HT1080 (cell line): ENCODE measurements around the gene SLC43A3. TPM values are rescaled to one million over a fixed set of nuclear protein-coding genes. Genes with fewer than 3 reads are reported as not detected.
A peak's percentile ranks its signal among the peaks of the same experiment; 100 is the strongest.
"Not testable (repeated sequence)": the region's sequence is repeated elsewhere in the genome, so short reads cannot be mapped to it uniquely, and the experiment has no call there.

Source experiments
- DNase-seq: peaks from one replicate; pipeline ENCODE4 v3.0.0-alpha.2; 2015; ENCODE audit warnings: low read depth
- total RNA-seq: library from RNA; depleted of rRNA; stranded (reverse); fragments of >200 nt; shearing (Covaris generic); gene quantifications from 2 replicates; pipeline ENCODE4 v1.2.3, GENCODE V29; 2014

The SLC43A3 gene
- total RNA-seq, 1 experiment from 2014 or later: 87.2 TPM

DNA sequence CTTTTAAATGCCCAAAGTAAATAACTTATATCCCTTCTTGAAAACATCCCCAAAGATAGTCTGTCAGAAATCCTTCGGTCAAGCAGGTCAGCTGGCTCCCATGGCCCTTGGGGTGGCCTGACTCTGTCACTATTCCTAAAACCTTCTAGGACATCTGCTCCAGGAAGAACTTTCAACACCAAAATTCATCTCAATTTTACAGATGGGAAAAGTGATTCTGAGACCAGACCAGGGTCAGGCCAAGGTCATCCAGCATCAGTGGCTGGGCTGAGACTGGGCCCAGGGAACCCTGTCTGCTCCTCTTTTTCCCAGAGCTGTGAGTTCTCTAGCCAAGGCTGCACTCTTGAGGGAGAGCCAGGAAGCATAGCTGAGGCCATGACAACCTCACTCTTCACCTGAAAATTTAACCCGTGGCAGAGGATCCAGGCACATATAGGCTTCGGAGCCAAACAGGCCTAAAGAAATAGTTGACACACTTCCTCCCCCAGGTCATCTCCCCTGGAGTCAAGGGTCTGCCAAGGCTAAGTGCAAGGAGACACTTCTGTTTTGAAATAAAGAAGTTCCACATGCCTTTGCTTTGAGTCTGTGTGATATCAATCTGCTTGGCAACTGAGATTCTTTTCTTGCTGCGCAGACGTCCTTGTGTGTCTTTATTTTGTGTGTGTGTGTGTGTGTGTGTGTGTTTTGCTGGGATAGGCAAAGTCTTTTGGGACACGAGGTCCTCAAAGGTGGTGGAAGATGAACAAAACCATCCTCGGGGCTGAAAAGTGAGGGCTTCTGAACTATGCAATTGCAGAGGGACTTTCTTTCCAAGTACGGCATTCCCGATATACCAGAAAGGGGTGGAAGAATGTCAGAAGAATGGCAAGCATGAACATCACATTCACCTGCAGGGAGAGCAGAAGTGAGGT, 19.7 kb downstream of the SLC43A3 start:
- no peak for DNase-seq

DNA sequence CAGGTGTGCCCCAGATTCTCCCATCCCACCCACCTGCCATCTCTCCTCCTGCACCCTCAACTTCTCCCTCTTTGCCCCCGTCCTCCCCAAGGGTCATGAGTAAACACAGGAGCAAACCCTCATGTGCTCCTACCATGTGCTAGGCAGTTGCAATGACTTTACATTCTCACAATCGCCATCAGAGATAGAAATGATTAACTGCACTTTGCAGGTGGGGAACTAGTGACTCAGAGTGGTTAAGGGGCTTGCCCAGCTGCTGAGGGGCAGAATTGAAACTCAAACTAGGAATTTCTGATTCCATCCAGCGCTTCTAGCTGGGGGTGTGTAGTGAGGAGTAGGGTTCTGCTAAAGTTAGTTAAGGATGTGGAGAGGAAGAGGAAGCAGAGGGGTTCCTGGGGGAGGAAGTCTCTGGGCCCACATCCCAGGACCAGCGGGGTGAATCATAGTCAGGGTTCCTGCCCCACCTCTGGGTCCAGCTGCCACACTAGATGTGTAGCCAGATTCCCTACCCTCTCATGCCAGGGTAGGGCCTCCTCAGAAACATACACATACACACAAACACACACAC, 20.5 kb downstream of the SLC43A3 start:
- peak; percentile 94 for DNase-seq

DNA sequence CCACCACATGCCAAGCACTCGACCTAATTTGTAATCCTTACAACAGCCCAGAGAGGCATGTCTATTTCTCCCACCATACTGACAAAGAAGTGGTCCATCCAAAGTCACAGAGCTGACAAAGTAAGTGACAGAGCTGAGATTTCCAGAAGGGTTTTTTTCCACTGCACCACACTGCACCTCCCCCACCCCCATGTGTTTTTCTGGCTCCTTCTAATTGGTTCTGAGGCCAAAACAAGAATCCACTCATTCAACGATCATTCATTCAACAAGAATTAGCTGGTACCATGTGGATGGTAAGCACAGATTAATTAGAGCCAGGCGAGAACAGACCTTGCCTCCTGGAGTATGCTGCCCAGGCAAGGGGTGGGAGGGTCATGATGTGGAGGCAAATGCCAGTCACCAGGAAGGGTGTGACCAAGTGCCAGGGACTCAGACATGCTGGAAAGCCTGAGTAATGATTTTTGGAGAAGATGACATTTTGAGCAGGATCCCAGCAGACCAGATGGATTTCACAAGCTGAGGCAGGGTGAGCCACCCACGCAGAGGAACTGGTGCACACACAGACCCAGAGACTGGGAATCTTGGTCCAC, 21.6 kb downstream of the SLC43A3 start:
- DNase-seq: no peak

DNA sequence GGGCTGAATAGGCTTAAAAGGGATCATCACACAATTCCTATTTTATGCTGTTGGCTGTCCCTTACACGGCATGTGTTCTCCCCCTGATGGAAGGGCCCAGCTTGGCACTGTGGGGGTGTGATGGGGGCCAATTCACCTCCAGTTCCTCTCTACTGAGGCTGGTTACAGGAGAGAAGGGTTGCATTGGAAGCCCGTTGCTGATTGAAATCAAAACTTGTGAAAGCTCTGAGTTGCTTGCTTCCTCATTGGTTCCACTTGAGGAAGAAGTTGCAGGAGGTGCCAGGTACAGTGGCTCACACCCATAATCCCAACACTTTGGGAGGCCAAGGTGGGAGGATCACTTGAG, 23.1 kb downstream of the SLC43A3 start:
- no peak for DNase-seq

DNA sequence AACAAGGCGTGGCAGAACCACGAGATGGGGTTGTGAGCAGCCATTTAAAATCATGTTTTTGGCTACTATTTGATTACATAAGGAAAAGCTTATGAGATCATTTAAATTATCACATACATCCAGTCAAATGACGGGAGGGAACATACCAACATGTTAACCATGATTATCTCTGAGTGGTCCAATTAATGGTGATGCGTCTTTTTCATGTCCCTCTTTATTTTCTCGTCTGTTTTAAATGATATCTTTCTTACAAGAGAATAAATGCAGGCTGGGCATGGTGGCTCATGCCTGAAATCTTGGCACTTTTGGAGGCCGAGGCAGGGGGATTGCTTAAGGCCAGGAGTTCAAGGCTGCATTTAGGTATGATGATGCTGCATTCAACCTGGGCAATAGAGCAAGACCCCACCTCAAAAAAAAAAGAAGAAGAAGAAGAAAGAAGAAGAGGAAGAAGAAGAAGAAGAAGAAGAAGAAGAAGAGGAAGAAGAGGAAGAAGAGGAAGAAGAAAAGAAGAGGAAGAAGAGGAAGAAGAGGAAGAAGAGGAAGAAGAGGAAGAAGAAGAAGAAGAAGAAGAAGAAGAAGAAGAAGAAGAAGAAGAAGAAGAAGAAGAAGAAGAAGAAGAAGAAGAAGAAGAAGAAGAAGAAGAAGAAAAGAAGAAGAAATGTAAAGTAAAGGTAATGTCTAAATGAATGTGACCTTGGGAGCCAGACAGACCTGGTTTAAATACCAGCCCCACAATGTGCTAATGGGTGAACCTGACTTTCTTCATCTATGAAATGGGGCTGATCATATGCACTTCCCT, 23.7 kb downstream of the SLC43A3 start:
- DNase-seq: not testable (repeated sequence)

DNA sequence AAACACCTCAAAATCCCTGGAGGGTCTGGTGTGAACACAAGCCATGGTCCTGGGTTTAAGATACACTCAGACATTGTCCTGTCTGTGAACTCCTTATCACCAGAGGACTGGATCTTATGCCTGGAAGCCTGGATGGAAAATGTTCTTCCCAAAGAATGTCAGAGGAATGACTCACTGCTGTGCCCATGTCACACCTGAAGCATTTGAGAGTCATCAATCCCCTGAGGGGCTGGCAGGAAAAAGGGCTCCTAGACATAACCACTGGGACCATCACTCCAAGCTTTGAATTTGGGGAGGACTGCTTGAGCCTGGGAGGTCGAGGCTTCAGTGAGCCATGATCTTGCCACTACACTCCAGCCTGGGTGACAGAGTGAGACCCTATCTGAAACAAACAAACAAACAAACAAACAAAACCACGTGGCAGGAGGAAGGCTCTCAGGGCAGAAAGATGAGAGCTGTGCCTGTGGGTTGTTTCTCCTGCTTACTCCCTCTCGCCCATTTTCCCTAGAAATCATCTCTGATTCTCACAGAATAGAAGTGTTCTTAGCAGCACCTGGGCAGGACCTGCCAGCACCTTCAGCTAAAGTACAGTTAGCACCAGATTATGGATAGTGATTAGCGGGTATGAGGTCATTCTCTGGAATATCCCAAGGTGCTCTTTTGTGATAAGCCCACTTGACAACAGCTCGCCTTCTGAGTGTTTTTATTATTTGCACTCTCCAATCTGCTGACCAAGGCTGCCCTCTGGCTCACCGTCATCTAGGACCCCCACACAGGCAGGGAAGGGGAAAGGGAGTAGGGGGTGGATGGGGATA, 24.5 kb downstream of the SLC43A3 start:
- peak; percentile 54 for DNase-seq

DNA sequence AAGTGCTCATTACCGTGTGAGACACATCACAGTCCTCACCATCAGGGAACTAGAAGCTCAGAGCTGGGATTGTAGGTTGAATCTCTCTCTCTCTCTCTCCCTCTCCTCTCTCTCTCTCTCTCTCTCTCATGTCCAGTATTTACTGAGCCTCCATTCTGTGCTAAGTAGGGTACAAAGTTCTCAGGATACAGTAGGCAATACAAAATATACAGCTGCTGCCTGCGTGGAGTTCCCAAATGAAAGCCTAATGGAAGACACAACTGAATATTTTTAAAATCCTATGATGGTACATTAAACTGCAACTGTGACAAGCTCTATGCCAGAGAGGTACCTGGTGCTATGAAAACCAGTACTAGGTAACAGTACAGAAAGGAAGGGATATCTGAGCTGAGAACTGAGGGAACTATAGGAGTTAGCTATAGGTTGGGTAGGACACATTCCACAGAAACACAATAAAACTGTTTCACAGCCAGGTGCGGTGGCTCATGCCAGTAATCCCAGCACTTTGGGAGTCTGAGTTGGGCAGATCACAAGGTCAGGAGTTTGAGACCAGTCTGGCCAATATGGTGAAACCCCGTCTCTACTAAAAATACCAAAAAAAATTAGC, 26.8 kb downstream of the SLC43A3 start:
- DNase-seq: no peak

DNA sequence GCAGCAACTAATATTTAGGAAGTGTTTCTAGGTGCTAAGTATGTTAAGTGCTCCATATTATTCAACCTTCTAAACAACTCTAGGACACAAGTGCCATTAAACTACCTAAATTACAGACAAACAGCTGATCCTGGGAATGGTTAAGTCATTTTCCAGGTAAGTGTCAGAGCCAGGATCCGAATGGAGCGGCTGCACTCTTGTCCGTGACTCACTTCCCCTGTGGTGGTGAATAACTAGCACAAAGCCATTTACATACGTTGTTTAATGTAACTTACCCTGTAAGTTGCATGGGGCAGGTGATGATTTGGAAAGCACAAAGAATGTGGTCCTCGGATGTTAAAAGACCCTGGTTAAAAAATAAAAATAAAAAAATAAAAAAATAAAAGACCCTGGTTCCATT, 27.7 kb downstream of the SLC43A3 start:
- peak; percentile 69 for DNase-seq

DNA sequence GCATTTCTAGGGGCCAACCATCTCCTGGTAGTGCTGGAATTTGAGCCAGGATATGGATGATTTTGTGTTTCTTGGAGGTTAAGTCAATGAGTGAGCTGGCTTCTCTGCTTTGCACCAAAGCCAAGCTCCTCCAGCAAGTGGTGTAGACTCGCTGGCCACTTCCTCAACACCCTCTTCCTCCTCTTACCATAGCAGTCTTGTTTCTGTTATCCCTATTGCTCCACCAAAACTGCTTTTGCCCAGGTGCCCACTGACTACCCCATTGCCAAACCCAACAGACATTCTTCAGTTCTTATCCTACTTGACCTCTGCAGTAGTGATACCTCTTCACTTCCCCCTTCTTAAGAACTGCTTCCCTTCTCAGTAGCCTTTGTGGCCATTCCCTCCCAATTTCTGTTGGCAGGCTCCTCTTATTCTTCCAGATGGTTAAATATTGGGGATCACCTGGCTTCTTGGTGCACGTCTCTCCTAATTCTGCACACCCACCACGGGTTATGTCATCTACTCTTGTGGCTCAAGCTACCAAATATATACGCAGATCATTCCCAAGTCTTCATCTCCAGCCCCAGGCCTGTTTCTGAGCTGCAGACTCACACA, 29.4 kb downstream of the SLC43A3 start:
- DNase-seq: peak; percentile 12

DNA sequence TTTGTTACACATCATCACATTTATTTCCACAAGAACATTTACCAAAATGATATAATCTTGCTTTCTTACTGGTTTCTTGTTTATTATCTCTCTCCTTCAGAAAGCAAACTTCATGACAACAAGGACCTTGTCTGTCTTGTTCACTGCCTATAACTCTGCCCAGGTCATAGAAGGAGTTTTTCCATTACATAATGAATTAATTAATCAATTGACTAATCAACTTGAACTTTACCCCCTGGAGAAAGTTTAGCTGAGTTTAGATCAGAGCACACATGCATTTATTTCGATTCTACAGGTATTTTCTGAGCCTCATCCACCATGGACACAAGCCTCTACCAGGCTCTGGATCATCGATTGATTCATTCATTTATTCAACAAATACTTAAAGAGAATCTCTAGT, 30.2 kb downstream of the SLC43A3 start:
- no peak for DNase-seq

DNA sequence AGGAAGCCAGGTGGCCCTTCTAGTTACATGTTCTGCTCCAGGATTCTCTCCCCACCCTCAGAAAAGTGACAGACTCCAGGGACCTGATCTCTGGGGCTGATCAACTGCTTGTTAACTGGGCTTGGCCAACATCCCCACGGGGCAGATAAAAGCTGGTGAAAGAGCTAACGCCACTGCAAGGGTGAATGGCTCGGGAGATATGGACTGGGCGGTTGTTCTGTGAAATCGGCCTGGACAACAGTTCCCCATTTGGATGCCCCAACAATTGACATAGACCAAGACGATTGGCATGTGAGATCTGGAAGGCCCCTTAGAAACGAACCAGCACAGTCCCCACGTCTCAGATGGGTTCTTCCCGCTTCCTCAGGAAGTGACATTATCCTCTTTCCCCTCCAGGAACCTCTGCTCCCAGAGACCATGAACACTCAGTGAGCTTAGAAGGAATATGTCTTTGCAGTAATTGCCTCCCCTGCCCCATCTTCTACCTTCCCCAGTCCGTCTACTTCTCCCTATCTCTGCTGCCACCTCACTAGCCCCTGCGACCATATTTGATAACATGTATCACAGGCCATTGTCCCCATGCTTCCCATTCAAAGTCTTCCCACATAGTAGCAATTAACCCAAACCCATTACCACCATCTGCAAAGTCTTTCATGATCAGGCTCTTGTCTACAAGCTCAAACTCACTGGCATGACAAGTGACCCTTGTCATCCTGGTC, 30.9 kb downstream of the SLC43A3 start:
- no peak for DNase-seq

DNA sequence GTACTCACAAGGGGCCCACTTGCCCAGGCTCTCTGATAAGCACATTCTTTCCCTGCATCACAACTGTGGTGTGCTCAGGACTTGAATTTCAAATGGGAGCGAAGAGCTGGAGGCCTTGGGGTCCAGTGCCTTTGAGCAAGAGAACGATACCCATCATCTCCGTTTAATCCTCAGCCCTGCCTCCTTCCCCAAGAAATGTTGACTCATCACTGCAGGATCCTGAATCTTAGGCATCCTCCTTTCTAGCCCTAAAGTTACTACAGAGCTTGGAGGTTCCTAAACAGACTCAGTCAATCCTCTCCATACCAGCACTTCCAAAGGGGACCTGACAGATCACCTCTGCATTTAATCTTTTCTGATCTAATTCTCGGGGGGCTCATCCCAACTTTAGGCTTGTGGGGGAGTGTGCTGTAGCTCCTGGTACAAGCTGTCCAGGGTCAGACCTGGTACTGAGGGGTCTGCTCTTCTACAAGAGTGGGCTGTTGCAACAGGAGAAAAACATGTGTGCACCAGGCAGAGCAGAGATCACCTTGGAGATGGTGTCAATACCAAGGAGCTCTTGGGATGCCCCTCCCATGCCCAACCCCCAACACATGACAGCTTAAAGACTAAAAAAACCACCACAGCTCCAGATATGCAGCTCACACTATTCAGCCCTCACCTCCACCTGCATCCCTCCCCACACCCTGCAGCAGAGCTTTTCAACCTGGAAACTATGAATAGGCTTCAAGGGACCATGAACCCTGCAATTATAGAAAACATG, 32.5 kb downstream of the SLC43A3 start:
- no peak for DNase-seq

DNA sequence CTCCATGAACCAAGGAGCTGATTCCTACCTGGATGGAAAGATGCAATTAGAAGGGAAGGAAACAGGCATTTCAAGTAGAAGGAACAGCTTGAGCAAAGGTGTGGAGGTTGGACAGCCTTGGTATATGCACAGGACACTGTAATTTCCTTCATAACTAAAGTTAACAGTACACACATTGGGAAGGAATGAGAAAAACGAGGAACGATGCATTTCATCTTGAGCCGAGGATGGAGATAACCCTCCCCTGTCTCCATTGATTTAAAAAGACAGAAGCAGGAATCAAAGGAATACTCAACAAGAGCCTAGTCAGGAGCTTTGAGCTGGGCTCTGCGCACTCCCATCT, 34.2 kb downstream of the SLC43A3 start:
- DNase-seq: no peak

DNA sequence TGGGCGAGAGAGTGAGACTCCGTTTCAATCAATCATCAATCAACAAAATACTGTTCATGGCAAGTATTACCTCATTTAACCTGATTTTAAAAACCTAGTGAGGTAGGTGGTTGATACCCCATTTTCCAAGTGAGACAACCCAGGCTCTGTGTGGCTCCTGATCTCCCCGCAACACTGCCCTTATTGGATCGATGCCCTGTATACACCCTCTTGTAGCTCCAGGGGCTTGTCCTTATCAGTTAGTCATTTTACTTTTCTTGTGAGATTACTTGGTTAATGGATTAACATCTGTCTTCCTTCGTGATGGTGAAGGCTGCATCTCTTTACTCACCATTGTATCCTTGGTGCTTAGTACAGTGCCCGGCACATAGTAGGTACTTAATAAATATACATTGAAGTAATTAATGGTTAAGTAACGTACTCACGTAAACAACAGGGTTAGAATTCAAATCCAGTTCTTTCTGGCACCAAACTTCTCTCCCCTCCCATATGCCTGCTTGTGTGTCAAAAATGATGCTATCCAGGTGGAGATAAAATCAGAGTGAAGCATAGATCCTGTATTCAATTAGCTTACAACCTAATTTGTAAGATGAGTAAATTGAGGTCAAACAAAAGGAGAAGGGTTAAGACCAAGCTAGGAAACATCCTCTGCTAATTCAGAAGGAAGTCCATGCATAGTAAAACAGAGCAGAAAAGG, 34.7 kb downstream of the SLC43A3 start:
- DNase-seq: no peak

DNA sequence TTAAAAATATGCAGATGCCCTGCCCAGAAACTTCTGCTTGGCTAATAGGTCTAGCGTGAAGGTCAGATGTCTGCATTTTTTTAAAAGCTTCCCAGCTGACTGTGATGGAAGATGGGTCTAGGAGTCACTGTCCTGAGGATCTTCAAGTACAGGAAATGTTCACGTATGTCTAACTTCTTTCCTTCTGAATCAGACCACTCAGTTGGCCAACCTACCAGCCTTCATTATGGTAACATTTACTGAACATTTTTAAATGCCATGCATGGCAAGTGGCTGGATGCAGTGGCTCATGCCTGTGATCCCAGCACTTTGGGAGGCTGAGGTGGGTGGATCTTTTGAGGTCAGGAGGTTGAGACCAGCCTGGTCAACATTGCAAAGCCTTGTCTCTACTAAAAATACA, 35.4 kb downstream of the SLC43A3 start:
- peak; percentile 41 for DNase-seq

DNA sequence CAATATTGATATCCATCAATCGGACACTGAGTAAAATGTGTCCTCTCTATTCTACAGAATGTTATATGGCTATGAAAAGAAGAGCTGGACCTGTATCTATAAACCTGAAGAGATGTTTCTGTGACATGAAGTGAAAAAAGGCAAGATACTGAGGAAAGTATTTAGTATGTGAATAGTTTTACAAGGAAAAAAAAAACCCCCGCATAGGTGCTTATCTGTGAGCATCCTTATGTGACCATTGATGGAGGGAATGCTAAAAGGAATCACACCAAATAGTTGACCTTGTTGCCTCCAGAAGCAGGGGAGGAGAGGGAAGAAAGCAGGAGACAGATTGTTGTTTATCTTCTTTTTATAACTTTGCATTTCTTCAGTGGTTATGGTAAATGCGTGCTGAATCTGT, 35.8 kb downstream of the SLC43A3 start:
- DNase-seq: no peak

DNA sequence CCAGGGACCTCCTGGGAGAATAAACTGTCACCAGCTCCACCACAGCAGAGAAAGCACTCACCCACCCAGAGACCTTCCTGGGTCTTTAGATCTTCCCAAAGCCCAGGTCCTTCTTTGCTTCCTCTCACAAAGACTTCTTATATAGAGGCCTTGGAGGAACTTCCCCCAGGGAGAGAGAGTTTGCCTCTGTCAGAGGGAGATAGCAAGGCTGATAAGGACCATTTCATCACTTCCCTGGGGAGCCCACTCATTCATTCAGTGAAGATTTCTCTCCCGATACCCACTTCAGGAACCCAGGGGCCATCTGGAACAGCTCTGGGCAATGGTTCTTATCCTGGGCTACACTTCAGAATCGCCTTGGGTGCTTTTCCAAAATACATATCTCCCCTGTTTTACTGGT, 36.4 kb downstream of the SLC43A3 start, which contains the start of gene PRG2:
Gene PRG2 (minus strand): TSS at position 116 of the 400 bp plus-strand sequence. CDS start 706 bp downstream, outside the sequence.
- no peak for DNase-seq
